ENCODE data around the gene TSFM. TPM values are rescaled to one million over a fixed set of nuclear protein-coding genes. Genes with fewer than 3 reads are reported as not detected.

The TSFM gene
- total RNA-seq, 1 experiment from 2014 or later: 53.2 TPM

DNA sequence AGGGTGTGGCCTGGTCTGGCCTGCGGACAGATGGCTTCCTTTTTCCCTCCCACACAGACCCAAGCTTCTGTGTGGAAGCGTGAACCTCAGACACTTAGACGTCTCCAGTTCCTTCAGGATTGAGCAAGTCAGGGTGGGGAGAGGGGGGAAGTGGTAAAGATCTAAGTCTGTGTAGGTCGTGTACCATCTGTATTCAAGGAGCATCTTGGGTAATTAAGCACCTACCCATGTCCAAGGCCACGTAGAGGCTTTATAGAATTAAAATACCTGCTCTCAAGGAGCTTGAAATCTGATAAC lies 34.2 kb downstream of the TSFM start:
- no peak for ATAC-seq
- Histone ChIP-seq H2AFZ (ENCODE audit: low read depth, low read length, poor library complexity, severe bottlenecking) (no peak overlapping the region), H3K4me3 (replicated peaks in 1 of 2; ENCODE audit: low read depth in 1 of 2, low read length in 2 of 2) (no peak overlapping the region), H3K9ac (ENCODE audit: low read length) (no peak overlapping the region), H3K9me3 (ENCODE audit: control insufficient read depth in 1 of 2, insufficient read depth in 1 of 2, low read depth in 1 of 2, low read length in 2 of 2) (no peaks in the 10 kb centered on the region), H3K4me2 (ENCODE audit: low read length) (no peak overlapping the region), H3K9me2 (ENCODE audit: insufficient read depth) (no peaks in the 10 kb centered on the region), H3K27me3 (ENCODE audit: insufficient read depth, low read length) (no peaks in the 10 kb centered on the region), H3K36me3 (ENCODE audit: control insufficient read depth in 1 of 2, insufficient read depth in 2 of 2, low read length in 2 of 2) (peaks cover 0 to 2% of the 10 kb centered on the region in 2 experiments; a peak in 1 of 4 replicates), H4K20me1 (ENCODE audit: insufficient read depth) (no peaks in the 10 kb centered on the region), H3K79me2 (ENCODE audit: insufficient read depth, low read length) (no peaks in the 10 kb centered on the region), H3K4me1 (ENCODE audit: control insufficient read depth in 1 of 2, insufficient read depth in 2 of 2, low read length in 2 of 2) (no peaks in the 10 kb centered on the region; a peak in 1 of 4 replicates), H3K27ac (ENCODE audit: low read depth, low read length) (no peak overlapping the region)
- no peak for DNase-seq (ENCODE audit: low read depth, low spot score)
- intact Hi-C loops (cut with micrococcal nuclease): no loop called here
- ChIA-PET CTCF (interaction anchor here (1.2 kb wide), 1 partner anchor 14 kb away, joined by 4 read pairs; no protein-coding TSS in a partner anchor), RAD21 (ENCODE audit: low non-redundant PET in 1 of 2, low total read pairs in 2 of 2, uncharacterized antibody in 2 of 2, unreplicated experiment in 2 of 2) (no interaction called here), POLR2A (no interaction called here)
- BruUV-seq (replicated peaks): no TSS peak
- TF ChIP-seq SP1 (IDR thresholded peaks at IDR 0.05; ENCODE audit: low read depth) (no peak), ZFX (IDR thresholded peaks at IDR 0.05) (no peak), EZH2 (IDR thresholded peaks at IDR 0.05) (no peak), YY1 (IDR thresholded peaks at IDR 0.05; ENCODE audit: extremely low read depth, insufficient replicate concordance, low read depth, low read length) (no peak), EZH2phosphoT487 (IDR thresholded peaks at IDR 0.05; ENCODE audit: borderline replicate concordance) (no peak), RAD21 (IDR thresholded peaks at IDR 0.05; ENCODE audit: low read depth) (no peak), ELF1 (IDR thresholded peaks at IDR 0.05; ENCODE audit: borderline replicate concordance, low read depth) (no peak), TCF7L2 (IDR thresholded peaks at IDR 0.05; ENCODE audit: borderline replicate concordance, extremely low read depth, insufficient read depth, insufficient read length) (no peak), POLR2A (IDR thresholded peaks at IDR 0.05; ENCODE audit: borderline replicate concordance, extremely low read depth, insufficient read depth, insufficient read length) (no peak), JUND (IDR thresholded peaks at IDR 0.05) (no peak)
- TF ChIP-seq, protein P1, sequence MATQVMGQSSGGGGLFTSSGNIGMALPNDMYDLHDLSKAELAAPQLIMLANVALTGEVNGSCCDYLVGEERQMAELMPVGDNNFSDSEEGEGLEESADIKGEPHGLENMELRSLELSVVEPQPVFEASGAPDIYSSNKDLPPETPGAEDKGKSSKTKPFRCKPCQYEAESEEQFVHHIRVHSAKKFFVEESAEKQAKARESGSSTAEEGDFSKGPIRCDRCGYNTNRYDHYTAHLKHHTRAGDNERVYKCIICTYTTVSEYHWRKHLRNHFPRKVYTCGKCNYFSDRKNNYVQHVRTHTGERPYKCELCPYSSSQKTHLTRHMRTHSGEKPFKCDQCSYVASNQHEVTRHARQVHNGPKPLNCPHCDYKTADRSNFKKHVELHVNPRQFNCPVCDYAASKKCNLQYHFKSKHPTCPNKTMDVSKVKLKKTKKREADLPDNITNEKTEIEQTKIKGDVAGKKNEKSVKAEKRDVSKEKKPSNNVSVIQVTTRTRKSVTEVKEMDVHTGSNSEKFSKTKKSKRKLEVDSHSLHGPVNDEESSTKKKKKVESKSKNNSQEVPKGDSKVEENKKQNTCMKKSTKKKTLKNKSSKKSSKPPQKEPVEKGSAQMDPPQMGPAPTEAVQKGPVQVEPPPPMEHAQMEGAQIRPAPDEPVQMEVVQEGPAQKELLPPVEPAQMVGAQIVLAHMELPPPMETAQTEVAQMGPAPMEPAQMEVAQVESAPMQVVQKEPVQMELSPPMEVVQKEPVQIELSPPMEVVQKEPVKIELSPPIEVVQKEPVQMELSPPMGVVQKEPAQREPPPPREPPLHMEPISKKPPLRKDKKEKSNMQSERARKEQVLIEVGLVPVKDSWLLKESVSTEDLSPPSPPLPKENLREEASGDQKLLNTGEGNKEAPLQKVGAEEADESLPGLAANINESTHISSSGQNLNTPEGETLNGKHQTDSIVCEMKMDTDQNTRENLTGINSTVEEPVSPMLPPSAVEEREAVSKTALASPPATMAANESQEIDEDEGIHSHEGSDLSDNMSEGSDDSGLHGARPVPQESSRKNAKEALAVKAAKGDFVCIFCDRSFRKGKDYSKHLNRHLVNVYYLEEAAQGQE (IDR thresholded peaks at IDR 0.05; ENCODE audit: low read depth): no peak
- TF ChIP-seq, protein P2, sequence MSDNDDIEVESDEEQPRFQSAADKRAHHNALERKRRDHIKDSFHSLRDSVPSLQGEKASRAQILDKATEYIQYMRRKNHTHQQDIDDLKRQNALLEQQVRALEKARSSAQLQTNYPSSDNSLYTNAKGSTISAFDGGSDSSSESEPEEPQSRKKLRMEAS (IDR thresholded peaks at IDR 0.05): no peak
- TF ChIP-seq, protein P3, sequence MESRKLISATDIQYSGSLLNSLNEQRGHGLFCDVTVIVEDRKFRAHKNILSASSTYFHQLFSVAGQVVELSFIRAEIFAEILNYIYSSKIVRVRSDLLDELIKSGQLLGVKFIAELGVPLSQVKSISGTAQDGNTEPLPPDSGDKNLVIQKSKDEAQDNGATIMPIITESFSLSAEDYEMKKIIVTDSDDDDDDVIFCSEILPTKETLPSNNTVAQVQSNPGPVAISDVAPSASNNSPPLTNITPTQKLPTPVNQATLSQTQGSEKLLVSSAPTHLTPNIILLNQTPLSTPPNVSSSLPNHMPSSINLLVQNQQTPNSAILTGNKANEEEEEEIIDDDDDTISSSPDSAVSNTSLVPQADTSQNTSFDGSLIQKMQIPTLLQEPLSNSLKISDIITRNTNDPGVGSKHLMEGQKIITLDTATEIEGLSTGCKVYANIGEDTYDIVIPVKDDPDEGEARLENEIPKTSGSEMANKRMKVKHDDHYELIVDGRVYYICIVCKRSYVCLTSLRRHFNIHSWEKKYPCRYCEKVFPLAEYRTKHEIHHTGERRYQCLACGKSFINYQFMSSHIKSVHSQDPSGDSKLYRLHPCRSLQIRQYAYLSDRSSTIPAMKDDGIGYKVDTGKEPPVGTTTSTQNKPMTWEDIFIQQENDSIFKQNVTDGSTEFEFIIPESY (IDR thresholded peaks at IDR 0.05; ENCODE audit: extremely low read depth, insufficient replicate concordance, low read length): no peak
- TF ChIP-seq, protein P4, sequence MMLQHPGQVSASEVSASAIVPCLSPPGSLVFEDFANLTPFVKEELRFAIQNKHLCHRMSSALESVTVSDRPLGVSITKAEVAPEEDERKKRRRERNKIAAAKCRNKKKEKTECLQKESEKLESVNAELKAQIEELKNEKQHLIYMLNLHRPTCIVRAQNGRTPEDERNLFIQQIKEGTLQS (IDR thresholded peaks at IDR 0.05): no peak
